ENCODE results near the gene CIDEB. TPM values are rescaled to one million over a fixed set of nuclear protein-coding genes. Genes with fewer than 3 reads are reported as not detected.
A peak's percentile ranks its signal among the peaks of the same experiment; 100 is the strongest.

CIDEB gene
- total and polyA plus RNA-seq, 2 of the 13 experiments (the other 11 are each of a cell fraction or from before 2014, with no cell fraction given) = 35.8 to 110 TPM

DNA sequence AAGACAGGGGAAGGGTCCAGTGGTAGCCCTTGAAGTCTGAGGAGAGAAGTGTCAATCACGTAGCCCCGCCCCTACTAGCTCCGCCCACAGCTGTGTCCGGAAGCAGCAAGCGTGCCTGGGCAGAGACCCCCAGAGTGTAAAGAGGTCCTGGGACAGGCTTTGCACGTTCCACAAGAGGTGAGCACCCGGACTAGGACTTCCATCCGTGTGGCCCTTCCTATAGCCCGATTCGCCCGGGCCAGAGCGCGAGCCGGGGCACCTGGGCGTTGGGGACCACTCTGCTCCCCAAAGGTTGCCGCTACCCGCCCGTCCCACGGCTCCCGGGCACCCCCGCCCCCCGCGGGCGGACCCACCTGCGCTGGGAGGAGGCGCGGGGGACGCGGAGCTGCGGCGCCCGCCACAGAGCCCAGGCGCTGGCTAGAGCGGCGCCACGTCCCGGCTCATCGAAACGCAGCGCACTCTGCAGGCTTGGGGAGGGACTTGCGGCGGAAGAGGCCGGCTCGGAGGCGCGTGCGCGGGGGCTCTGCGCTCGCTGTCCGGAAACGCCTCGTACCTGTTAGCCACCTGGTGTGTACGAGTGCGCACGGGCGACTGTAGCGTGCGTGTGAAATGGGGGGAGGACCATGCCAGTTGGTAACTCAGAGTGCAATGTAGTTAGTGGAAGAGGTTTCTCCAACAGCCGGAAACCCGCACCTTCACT lies 36.5 kb downstream of the CIDEB start, which contains the start of gene RABGGTA (continued):
- peak; percentile 96 for TF ChIP-seq ZNF350 (CRISPR knock-in tag; IDR thresholded peaks at IDR 0.05; ENCODE audit: borderline replicate concordance, low read depth)
- no peak for TF ChIP-seq SMARCC2 (IDR thresholded peaks at IDR 0.05)
- TF ChIP-seq, protein P1, sequence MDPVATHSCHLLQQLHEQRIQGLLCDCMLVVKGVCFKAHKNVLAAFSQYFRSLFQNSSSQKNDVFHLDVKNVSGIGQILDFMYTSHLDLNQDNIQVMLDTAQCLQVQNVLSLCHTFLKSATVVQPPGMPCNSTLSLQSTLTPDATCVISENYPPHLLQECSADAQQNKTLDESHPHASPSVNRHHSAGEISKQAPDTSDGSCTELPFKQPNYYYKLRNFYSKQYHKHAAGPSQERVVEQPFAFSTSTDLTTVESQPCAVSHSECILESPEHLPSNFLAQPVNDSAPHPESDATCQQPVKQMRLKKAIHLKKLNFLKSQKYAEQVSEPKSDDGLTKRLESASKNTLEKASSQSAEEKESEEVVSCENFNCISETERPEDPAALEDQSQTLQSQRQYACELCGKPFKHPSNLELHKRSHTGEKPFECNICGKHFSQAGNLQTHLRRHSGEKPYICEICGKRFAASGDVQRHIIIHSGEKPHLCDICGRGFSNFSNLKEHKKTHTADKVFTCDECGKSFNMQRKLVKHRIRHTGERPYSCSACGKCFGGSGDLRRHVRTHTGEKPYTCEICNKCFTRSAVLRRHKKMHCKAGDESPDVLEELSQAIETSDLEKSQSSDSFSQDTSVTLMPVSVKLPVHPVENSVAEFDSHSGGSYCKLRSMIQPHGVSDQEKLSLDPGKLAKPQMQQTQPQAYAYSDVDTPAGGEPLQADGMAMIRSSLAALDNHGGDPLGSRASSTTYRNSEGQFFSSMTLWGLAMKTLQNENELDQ (CRISPR knock-in tag; IDR thresholded peaks at IDR 0.05; ENCODE audit: borderline replicate concordance) = peak; percentile 52
- peak; percentile 100 for TF ChIP-seq YEATS4 (CRISPR knock-in tag; IDR thresholded peaks at IDR 0.05; ENCODE audit: borderline replicate concordance)
- peak; percentile 97 for TF ChIP-seq WIZ (CRISPR knock-in tag; IDR thresholded peaks at IDR 0.05)
- peak; percentile 78 for TF ChIP-seq BHLHE40 (IDR thresholded peaks at IDR 0.05; ENCODE audit: low read length)
- peak; percentile 33; the same call in 1 of the 2 replicates for TF ChIP-seq PAF1 (CRISPR knock-in tag; IDR thresholded peaks at IDR 0.05)
- peak; percentile 91 for TF ChIP-seq FOXM1 (CRISPR knock-in tag; IDR thresholded peaks at IDR 0.05)
- peak; percentile 99 for TF ChIP-seq HDAC1 (CRISPR knock-in tag; IDR thresholded peaks at IDR 0.05)
- TF ChIP-seq, protein P2, sequence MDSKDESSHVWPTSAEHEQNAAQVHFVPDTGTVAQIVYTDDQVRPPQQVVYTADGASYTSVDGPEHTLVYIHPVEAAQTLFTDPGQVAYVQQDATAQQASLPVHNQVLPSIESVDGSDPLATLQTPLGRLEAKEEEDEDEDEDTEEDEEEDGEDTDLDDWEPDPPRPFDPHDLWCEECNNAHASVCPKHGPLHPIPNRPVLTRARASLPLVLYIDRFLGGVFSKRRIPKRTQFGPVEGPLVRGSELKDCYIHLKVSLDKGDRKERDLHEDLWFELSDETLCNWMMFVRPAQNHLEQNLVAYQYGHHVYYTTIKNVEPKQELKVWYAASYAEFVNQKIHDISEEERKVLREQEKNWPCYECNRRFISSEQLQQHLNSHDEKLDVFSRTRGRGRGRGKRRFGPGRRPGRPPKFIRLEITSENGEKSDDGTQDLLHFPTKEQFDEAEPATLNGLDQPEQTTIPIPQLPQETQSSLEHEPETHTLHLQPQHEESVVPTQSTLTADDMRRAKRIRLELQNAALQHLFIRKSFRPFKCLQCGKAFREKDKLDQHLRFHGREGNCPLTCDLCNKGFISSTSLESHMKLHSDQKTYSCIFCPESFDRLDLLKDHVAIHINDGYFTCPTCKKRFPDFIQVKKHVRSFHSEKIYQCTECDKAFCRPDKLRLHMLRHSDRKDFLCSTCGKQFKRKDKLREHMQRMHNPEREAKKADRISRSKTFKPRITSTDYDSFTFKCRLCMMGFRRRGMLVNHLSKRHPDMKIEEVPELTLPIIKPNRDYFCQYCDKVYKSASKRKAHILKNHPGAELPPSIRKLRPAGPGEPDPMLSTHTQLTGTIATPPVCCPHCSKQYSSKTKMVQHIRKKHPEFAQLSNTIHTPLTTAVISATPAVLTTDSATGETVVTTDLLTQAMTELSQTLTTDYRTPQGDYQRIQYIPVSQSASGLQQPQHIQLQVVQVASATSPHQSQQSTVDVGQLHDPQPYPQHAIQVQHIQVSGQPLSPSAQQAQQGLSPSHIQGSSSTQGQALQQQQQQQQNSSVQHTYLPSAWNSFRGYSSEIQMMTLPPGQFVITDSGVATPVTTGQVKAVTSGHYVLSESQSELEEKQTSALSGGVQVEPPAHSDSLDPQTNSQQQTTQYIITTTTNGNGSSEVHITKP (CRISPR knock-in tag; IDR thresholded peaks at IDR 0.05; ENCODE audit: low read depth) = peak; percentile 93
- TF ChIP-seq, protein P3, sequence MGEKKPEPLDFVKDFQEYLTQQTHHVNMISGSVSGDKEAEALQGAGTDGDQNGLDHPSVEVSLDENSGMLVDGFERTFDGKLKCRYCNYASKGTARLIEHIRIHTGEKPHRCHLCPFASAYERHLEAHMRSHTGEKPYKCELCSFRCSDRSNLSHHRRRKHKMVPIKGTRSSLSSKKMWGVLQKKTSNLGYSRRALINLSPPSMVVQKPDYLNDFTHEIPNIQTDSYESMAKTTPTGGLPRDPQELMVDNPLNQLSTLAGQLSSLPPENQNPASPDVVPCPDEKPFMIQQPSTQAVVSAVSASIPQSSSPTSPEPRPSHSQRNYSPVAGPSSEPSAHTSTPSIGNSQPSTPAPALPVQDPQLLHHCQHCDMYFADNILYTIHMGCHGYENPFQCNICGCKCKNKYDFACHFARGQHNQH (CRISPR knock-in tag; IDR thresholded peaks at IDR 0.05) = peak; percentile 100
- peak; percentile 77 for TF ChIP-seq NCOA2 (CRISPR knock-in tag; IDR thresholded peaks at IDR 0.05)
- TF ChIP-seq RBM22 (optimal IDR thresholded peaks at IDR 0.05; ENCODE audit: low read length) = peak; percentile 77
- TF ChIP-seq, protein P4, sequence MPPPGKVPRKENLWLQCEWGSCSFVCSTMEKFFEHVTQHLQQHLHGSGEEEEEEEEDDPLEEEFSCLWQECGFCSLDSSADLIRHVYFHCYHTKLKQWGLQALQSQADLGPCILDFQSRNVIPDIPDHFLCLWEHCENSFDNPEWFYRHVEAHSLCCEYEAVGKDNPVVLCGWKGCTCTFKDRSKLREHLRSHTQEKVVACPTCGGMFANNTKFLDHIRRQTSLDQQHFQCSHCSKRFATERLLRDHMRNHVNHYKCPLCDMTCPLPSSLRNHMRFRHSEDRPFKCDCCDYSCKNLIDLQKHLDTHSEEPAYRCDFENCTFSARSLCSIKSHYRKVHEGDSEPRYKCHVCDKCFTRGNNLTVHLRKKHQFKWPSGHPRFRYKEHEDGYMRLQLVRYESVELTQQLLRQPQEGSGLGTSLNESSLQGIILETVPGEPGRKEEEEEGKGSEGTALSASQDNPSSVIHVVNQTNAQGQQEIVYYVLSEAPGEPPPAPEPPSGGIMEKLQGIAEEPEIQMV (CRISPR knock-in tag; IDR thresholded peaks at IDR 0.05; ENCODE audit: low read depth) = peak; percentile 92
- no peak for TF ChIP-seq MTA3 (CRISPR knock-in tag; IDR thresholded peaks at IDR 0.05)
- TF ChIP-seq, protein P5, sequence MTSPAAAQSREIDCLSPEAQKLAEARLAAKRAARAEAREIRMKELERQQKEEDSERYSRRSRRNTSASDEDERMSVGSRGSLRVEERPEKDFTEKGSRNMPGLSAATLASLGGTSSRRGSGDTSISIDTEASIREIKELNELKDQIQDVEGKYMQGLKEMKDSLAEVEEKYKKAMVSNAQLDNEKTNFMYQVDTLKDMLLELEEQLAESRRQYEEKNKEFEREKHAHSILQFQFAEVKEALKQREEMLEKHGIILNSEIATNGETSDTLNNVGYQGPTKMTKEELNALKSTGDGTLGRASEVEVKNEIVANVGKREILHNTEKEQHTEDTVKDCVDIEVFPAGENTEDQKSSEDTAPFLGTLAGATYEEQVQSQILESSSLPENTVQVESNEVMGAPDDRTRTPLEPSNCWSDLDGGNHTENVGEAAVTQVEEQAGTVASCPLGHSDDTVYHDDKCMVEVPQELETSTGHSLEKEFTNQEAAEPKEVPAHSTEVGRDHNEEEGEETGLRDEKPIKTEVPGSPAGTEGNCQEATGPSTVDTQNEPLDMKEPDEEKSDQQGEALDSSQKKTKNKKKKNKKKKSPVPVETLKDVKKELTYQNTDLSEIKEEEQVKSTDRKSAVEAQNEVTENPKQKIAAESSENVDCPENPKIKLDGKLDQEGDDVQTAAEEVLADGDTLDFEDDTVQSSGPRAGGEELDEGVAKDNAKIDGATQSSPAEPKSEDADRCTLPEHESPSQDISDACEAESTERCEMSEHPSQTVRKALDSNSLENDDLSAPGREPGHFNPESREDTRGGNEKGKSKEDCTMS (CRISPR knock-in tag; conservative IDR thresholded peaks at IDR 0.05) = no peak
- no peak; the same call in 1 of the 2 replicates for TF ChIP-seq TGIF2 (CRISPR knock-in tag; IDR thresholded peaks at IDR 0.05)
- TF ChIP-seq, protein P6, sequence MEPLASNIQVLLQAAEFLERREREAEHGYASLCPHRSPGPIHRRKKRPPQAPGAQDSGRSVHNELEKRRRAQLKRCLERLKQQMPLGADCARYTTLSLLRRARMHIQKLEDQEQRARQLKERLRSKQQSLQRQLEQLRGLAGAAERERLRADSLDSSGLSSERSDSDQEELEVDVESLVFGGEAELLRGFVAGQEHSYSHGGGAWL (CRISPR knock-in tag; IDR thresholded peaks at IDR 0.05) = peak; percentile 99

Measured in HepG2 (cell line).